Measurements from ENCODE around the gene ESR2. TPM values are rescaled to one million over a fixed set of nuclear protein-coding genes. Genes with fewer than 3 reads are reported as not detected.
A peak's percentile ranks its signal among the peaks of the same experiment; 100 is the strongest.

ESR2 gene
- total and polyA plus RNA-seq, 2 experiments from 2014 or later: 0.50 to 0.86 TPM

- Histone ChIP-seq H3K36me3 (peaks cover 4% of the 10 kb centered on the region), H3K27ac (no peak overlapping the region), H3K9me3 (ENCODE audit: low read depth) (no peaks in the 10 kb centered on the region), H3K4me1 (ENCODE audit: low read depth) (no peaks in the 10 kb centered on the region), H3K27me3 (no peaks in the 10 kb centered on the region), H3K4me3 (no peak overlapping the region)
- no peak for DNase-seq (ENCODE audit: low read depth in 1 of 2, low spot score in 1 of 2)
- TF ChIP-seq CTCF (IDR thresholded peaks at IDR 0.05; ENCODE audit: low read depth, low read length): no peak
These were observed 233.1 kb downstream of the ESR2 start for GRCh38 chr14:64061115-64061514.

DNA sequence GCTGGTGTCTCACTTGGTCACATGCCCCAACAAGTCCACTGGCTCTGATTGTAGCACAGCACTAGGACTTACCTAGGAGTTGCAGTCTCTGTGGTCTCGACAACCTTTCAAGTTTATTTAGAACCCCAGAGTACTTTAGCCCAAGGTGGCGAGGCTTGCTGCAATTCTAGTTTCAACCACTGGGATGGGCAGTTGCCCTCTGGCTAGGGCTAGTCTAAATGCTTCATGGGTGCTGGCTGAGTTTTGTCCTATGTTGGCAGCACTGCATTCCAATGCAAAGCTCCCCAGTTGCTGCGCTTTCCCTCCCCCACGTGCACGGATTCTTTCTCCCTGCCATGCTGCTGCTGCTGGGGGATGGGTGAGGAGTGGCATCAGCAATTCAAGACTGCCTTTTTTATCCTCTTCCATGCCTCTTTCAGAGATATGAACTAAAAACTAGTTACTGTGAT is 233.5 kb downstream of the ESR2 start:
- Histone ChIP-seq H3K9me3 (ENCODE audit: low read depth) (no peaks in the 10 kb centered on the region), H3K27me3 (no peaks in the 10 kb centered on the region), H3K4me1 (ENCODE audit: low read depth) (no peaks in the 10 kb centered on the region), H3K27ac (no peak overlapping the region), H3K4me3 (no peak overlapping the region), H3K36me3 (peaks cover 5% of the 10 kb centered on the region)
- TF ChIP-seq CTCF (IDR thresholded peaks at IDR 0.05; ENCODE audit: low read depth, low read length): peak; percentile 52
- DNase-seq (ENCODE audit: low read depth in 1 of 2, low spot score in 1 of 2): peak; percentile 28 to 34

GRCh38 chr14:64060199-64060545 is 234.0 kb downstream of the ESR2 start:
- H3K36me3 ChIP-seq: peaks cover 5% of the 10 kb centered on the region
- no peak for TF ChIP-seq CTCF (IDR thresholded peaks at IDR 0.05; ENCODE audit: low read depth, low read length)
- H3K9me3 ChIP-seq (ENCODE audit: low read depth): no peaks in the 10 kb centered on the region
- no peak overlapping the region for H3K27ac ChIP-seq
- H3K27me3 ChIP-seq: no peaks in the 10 kb centered on the region
- H3K4me1 ChIP-seq (ENCODE audit: low read depth): no peaks in the 10 kb centered on the region
- H3K4me3 ChIP-seq: no peak overlapping the region
- DNase-seq (ENCODE audit: low read depth in 1 of 2, low spot score in 1 of 2): no peak

GRCh38 chr14:64059454-64060198 is 234.5 kb downstream of the ESR2 start:
- Histone ChIP-seq H3K4me1 (ENCODE audit: low read depth) (no peaks in the 10 kb centered on the region), H3K27me3 (no peaks in the 10 kb centered on the region), H3K4me3 (no peak overlapping the region), H3K9me3 (ENCODE audit: low read depth) (no peaks in the 10 kb centered on the region), H3K27ac (no peak overlapping the region), H3K36me3 (peaks cover 5% of the 10 kb centered on the region)
- no peak for DNase-seq (ENCODE audit: low read depth in 1 of 2, low spot score in 1 of 2)
- no peak for TF ChIP-seq CTCF (IDR thresholded peaks at IDR 0.05; ENCODE audit: low read depth, low read length)

- no peak overlapping the region for H3K4me3 ChIP-seq
- no peak overlapping the region for H3K27ac ChIP-seq
- H3K36me3 ChIP-seq: peaks cover 5% of the 10 kb centered on the region
- no peak for TF ChIP-seq CTCF (IDR thresholded peaks at IDR 0.05; ENCODE audit: low read depth, low read length)
- DNase-seq (ENCODE audit: low read depth in 1 of 2, low spot score in 1 of 2): no peak
- peaks cover 6% of the 10 kb centered on the region for H3K4me1 ChIP-seq (ENCODE audit: low read depth)
- H3K9me3 ChIP-seq (ENCODE audit: low read depth): no peaks in the 10 kb centered on the region
- H3K27me3 ChIP-seq: no peaks in the 10 kb centered on the region
These were observed 240.2 kb downstream of the ESR2 start for GRCh38 chr14:64053694-64054669.

All from cardiac muscle cell (in vitro differentiated cells and primary cell).